ENCODE measurements around the gene TTC9B.

The TTC9B gene

GRCh38 chr19:40232479-40232878 lies 14.3 kb upstream of the TTC9B start:
- TF ChIP-seq ARNTL (CRISPR knock-in tag; IDR thresholded peaks at IDR 0.05; ENCODE audit: borderline replicate concordance, low read depth) (no peak), CREB5 (CRISPR knock-in tag; IDR thresholded peaks at IDR 0.05; ENCODE audit: low read depth) (no peak), ZC3H10 (CRISPR knock-in tag; IDR thresholded peaks at IDR 0.05) (no peak), ZFP3 (CRISPR knock-in tag; IDR thresholded peaks at IDR 0.05) (no peak), ISL1 (CRISPR knock-in tag; IDR thresholded peaks at IDR 0.05) (no peak), CSRNP3 (CRISPR knock-in tag; IDR thresholded peaks at IDR 0.05) (no peak), GLIS3 (CRISPR knock-in tag; IDR thresholded peaks at IDR 0.05) (no peak), ZNF8 (CRISPR knock-in tag; IDR thresholded peaks at IDR 0.05) (no peak), ZNF70 (CRISPR knock-in tag; IDR thresholded peaks at IDR 0.05) (no peak), OSR1 (CRISPR knock-in tag; IDR thresholded peaks at IDR 0.05) (no peak), TOX (CRISPR knock-in tag; IDR thresholded peaks at IDR 0.05; ENCODE audit: borderline replicate concordance) (no peak), PPARA (CRISPR knock-in tag; IDR thresholded peaks at IDR 0.05; ENCODE audit: borderline replicate concordance) (no peak), BACH2 (CRISPR knock-in tag; IDR thresholded peaks at IDR 0.05; ENCODE audit: borderline replicate concordance) (no peak), ZFP30 (CRISPR knock-in tag; IDR thresholded peaks at IDR 0.05) (no peak), SNAI2 (CRISPR knock-in tag; IDR thresholded peaks at IDR 0.05) (no peak), TCF4 (CRISPR knock-in tag; IDR thresholded peaks at IDR 0.05; ENCODE audit: borderline replicate concordance) (no peak)
- TF ChIP-seq, protein P1, sequence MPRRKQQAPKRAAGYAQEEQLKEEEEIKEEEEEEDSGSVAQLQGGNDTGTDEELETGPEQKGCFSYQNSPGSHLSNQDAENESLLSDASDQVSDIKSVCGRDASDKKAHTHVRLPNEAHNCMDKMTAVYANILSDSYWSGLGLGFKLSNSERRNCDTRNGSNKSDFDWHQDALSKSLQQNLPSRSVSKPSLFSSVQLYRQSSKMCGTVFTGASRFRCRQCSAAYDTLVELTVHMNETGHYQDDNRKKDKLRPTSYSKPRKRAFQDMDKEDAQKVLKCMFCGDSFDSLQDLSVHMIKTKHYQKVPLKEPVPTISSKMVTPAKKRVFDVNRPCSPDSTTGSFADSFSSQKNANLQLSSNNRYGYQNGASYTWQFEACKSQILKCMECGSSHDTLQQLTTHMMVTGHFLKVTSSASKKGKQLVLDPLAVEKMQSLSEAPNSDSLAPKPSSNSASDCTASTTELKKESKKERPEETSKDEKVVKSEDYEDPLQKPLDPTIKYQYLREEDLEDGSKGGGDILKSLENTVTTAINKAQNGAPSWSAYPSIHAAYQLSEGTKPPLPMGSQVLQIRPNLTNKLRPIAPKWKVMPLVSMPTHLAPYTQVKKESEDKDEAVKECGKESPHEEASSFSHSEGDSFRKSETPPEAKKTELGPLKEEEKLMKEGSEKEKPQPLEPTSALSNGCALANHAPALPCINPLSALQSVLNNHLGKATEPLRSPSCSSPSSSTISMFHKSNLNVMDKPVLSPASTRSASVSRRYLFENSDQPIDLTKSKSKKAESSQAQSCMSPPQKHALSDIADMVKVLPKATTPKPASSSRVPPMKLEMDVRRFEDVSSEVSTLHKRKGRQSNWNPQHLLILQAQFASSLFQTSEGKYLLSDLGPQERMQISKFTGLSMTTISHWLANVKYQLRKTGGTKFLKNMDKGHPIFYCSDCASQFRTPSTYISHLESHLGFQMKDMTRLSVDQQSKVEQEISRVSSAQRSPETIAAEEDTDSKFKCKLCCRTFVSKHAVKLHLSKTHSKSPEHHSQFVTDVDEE (CRISPR knock-in tag; IDR thresholded peaks at IDR 0.05), result no peak
- ATAC-seq, result no peak

DNA sequence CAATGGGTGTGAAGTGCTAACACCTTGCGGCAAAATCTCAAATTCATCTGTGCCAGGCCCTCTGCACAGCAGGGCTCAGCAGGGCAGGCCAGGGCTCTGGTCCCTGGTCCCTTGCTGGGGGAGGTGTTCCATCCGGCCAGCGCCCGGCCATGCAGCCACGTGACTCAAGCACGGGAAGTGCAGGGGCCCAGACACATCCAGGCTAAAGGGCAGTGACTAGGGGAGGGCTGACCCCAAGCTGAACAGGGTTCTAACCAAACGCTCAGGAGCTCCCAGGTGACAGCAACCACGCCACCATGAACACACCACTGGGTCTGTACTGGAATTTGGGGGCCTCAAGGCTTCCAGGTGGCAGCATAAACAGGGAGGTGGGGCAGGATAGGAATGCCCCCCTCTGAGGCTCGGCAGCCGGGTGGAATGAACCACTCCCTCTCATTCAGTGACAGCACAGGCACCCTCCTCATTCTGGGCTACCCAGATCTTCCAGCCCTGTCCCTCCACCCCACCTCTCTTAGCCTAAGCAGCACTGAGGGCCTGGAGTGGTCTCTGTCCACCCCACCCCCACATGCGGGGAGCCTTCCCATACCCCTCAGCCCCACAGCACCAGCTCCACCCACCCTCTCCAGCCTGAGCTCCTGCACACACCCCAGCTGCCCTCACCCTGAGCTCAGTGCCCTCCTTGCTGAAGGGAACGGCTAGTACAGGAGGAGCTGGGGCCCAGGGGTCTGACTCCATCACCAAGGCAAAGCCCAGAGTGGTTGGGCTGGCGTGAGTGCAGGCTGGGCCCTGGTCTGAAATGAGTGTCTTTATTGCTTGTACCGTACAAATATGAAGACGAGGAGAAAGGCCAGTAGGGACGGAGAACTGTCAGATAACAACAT lies 13.6 kb upstream of the TTC9B start:
- no peak for ATAC-seq

More for the DNA sequence above, 13.6 kb upstream of the TTC9B start:
- TF ChIP-seq RARB (CRISPR knock-in tag; IDR thresholded peaks at IDR 0.05), result no peak
- TF ChIP-seq ESRRG (CRISPR knock-in tag; IDR thresholded peaks at IDR 0.05), result no peak
- TF ChIP-seq ZC3H10 (CRISPR knock-in tag; IDR thresholded peaks at IDR 0.05), result no peak
- TF ChIP-seq CREB5 (CRISPR knock-in tag; IDR thresholded peaks at IDR 0.05; ENCODE audit: low read depth), result no peak
- TF ChIP-seq TCF4 (CRISPR knock-in tag; IDR thresholded peaks at IDR 0.05; ENCODE audit: borderline replicate concordance), result no peak
- no peak for TF ChIP-seq BACH2 (CRISPR knock-in tag; IDR thresholded peaks at IDR 0.05; ENCODE audit: borderline replicate concordance)
- TF ChIP-seq, protein P1 (CRISPR knock-in tag; IDR thresholded peaks at IDR 0.05), result no peak
- TF ChIP-seq GLIS3 (CRISPR knock-in tag; IDR thresholded peaks at IDR 0.05), result no peak
